ENCODE data around the gene SLF2.

Gene SLF2

GRCh38 chr10:100899171-100899570, 13.6 kb upstream of the SLF2 start:
- no peak for DNase-seq (ENCODE audit: low spot score)

DNA sequence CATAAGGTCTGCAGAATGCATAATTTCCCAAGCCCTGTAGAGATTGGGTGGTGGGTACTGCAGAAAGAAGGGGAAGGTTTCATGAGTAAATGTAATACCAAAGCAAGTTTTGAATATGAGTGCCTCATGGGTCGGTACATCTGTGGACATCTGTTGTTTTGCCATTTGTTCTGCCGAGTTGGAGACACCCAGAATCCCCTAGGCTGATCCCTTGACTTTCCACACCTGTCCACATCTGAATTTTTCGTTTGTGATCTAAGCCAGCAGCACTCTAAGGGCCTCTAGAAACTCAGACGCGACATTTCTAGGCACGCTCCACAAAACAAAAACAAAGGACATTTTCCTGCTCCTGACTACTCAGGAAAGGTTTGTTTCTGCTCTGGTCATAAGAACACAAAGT, 11.7 kb upstream of the SLF2 start:
- no peak for DNase-seq (ENCODE audit: low spot score)

DNA sequence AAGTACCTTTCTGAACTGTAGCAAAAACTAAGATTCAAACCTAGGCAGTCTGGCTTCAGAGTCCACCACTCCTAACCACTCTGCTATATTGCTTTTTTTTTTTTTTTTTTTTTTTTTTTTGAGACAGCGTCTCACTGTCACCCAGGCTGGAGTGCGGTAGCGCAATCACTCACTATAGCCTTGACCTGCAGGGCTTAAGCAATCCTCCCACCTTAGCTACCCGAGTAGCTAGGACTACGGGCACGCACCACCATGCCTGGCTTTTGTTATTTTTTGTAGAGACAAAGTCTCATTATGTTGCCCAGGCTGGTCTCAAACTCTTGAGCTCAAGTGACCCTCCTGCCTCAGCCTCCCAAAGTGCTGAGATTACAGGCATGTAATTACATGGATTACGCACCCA, 10.1 kb upstream of the SLF2 start:
- DNase-seq (ENCODE audit: low spot score) = no peak

GRCh38 chr10:100904917-100905316, 7.8 kb upstream of the SLF2 start:
- no peak for DNase-seq (ENCODE audit: low spot score)

GRCh38 chr10:100907175-100907574, 5.6 kb upstream of the SLF2 start:
- no peak for DNase-seq (ENCODE audit: low spot score)

GRCh38 chr10:100907773-100908363, 4.9 kb upstream of the SLF2 start:
- no peak for DNase-seq (ENCODE audit: low spot score)

GRCh38 chr10:100908378-100908777, 4.4 kb upstream of the SLF2 start:
- DNase-seq (ENCODE audit: low spot score) = no peak

GRCh38 chr10:100909501-100910263, 3.1 kb upstream of the SLF2 start:
- DNase-seq (ENCODE audit: low spot score) = no peak

DNA sequence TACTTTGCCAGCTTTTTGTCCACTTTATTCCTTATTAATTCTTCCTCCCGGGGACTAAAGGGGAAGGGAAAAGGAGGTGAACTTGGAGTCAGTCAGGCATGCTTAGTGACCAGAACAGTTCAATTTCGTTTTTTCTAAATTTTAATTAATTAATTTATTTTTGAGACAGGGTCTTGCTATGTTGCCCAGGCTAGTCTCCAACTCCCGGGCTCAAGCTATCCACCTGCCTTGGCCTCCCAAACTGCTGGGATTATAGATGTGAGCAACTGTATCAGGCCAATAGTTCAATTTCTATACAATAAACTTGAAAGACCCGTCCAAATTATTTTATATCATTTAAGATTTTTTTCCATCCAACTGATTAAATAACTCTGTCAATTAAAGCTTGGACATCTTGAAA, 1.3 kb upstream of the SLF2 start:
- DNase-seq (ENCODE audit: low spot score) = no peak

DNA sequence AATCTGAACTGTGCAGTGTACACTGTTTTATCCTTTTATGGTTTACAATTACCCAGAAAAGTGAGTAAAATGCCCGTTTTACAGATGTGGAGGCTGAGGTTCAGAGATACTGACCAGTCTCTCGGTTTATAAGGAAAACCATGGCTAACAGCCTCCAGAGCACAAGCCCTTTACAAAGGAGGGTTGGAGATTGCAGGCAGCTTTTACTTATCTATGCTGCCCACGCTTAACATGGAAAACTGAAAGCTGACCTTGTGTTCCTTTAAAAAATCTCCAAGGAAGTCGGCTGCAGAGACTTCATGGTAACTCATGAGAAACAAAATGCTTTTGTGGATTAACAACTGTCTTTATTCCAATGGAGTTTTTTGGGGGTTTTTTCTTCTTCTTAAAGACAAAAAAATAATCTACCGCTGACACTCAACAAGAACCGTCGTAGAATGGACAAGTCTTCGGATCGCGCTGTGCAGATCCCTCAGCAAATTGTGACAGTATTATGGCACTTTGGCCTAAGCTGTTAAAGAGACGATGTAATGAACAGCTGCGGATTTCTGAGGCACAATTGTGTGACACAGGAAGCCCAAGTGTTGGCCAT, 654 bp upstream of the SLF2 start:
- no peak for DNase-seq (ENCODE audit: low spot score)

DNA sequence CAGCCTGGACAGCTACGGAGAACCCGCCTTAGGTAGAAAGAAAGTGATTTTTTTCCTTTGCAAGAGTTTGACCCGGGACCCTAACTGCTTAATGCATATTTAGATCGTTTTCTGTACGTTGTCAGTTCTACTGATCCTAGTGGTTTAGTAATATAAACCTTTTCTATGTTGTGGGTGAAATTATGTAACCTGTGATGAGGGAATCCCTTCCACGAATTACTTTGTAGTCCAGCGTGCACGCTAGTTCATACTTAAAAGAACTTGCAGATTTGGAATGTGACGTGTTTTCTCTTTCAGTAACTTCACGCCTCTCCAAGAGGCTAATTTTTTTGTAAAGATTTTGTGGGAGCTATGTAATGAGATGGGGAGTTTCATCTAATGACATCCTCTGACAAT, 705 bp downstream of the SLF2 start:
- DNase-seq (ENCODE audit: low spot score) = no peak

GRCh38 chr10:100917071-100917470, 4.3 kb downstream of the SLF2 start:
- no peak for DNase-seq (ENCODE audit: low spot score)

- no peak for DNase-seq (ENCODE audit: low spot score)
Measured at GRCh38 chr10:100923580-100923979, 10.8 kb downstream of the SLF2 start.

DNA sequence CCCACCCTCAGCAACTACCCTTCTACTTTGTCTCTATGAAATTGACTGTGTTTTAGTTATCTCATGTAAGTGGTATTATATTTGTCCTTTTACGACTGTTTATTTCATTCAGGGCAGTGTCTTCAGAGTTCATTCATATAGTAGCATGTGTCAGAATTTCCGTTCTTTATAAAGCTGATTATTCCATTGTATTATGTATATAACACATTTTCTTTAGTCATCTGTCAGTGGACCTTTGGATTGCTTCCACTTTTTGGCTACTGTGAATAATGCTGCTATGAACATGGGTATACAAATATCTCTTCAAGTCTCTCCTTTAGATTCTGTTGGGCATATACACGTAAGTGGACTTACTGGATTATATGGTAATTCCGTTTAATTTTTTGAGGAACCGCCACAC, 14.5 kb downstream of the SLF2 start:
- DNase-seq (ENCODE audit: low spot score) = no peak

DNA sequence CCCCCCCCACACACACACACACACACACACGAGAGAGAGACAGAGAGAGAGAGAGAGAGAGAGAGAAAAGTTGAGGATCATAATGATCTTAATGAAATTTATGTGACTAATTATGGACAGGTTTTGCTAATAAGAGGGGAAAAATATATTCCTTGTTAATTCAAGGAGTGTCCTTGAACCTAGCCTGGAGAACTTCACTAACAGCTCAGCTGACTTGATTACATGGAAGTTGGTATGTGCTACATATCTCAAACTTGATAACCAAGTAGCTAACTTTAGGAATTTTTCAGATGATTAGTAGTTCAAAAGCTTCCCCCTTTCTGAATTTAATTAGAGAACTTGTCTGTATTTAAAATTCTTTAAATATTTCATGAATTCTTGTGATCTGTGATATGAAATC, 15.3 kb downstream of the SLF2 start:
- no peak for DNase-seq (ENCODE audit: low spot score)

DNA sequence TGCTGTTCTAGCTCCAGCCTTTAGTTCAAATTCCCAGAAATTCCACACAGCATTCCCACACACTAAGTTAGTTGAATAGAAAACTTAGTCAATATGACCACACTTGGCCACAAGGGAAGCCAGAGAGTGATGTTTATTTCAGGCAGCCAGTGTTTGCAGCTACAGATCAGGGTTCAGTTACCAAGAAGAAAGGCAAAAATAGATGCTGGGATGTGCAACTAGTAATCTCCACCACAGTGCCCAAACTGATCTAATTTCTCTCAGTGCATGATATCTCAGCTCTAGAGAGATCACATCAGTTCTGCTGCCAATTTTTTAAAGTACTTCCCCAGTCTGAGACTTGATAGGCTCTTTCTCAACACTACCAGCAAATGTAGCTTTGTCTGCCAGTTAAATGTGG, 17.6 kb downstream of the SLF2 start:
- no peak for DNase-seq (ENCODE audit: low spot score)

DNA sequence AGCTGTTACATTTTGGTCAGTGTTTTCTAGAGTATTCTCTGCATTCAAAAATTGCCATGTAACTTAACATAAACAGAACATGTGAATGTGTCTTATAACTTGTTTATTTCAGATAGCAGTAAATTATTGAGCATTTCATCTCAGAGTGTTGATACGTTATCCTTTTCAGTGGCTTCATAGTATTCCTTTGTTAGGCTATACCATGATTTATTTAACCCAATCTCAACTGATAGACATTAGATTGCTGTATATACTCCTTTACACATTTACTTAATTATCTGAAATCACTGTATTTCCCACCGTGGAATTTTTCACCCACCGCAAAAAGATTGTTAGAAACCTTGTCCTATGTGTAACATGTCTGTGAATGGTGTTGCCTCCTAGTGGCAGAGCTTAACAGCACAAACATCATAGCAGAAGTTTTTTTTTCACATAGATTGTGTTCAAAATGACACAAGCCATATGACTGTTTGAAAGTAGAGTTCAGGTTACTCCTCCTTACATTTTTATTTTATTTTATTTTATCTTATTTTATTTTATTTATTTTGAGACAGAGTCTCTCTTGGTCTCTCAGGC, 21.4 kb downstream of the SLF2 start:
- DNase-seq (ENCODE audit: low spot score) = no peak

DNA sequence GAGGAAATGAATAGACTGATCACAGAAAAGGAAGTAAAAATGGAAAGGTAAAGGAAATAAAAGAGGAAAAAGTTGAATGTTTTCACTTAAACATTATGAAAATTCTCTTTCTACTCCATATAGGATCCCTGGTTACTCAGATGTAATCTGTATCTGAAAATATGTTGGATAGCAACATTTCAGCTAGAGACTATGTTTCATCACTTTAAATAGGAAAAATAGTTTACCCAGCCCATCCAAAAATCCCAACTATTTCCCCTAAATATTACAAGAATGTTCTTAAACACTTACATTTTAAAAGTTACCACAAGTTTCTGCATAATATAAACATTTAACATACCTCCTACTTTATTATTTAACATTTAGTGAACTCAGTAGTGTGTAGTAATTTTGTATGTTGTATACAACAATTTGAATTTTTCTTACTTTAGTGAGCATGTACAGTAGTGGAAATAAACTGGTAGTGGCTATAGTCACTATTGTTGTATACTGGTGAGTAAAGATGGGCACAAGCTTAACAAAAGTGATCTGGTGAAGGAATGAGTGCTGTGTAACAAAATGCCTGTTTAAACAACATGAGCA, 27.1 kb downstream of the SLF2 start:
- DNase-seq (ENCODE audit: low spot score) = no peak

- DNase-seq (ENCODE audit: low spot score) = no peak
Measured at GRCh38 chr10:100942229-100942628, 29.5 kb downstream of the SLF2 start.

- no peak for DNase-seq (ENCODE audit: low spot score)
Measured at GRCh38 chr10:100943508-100943907, 30.7 kb downstream of the SLF2 start.

DNA sequence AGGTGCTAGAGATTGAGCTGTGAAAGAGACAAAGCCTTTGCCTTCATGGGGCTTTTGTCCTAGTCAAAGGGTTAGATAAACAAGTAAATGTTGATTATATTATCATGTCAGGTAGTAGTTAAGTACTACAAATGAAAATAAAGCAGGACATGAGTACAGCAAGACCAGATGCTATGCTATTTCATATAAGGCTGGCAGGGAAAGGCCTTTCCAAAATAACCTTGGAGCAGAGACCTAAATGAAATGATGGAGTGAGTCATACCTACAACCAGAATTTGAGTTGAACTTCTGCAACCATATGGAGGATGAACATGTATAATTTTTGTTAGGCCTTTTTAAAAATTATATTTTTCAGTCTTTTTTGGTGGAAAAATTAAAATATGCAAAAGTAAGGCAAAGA, 33.0 kb downstream of the SLF2 start:
- DNase-seq (ENCODE audit: low spot score) = no peak

GRCh38 chr10:100948916-100949315, 36.2 kb downstream of the SLF2 start:
- no peak for DNase-seq (ENCODE audit: low spot score)

DNA sequence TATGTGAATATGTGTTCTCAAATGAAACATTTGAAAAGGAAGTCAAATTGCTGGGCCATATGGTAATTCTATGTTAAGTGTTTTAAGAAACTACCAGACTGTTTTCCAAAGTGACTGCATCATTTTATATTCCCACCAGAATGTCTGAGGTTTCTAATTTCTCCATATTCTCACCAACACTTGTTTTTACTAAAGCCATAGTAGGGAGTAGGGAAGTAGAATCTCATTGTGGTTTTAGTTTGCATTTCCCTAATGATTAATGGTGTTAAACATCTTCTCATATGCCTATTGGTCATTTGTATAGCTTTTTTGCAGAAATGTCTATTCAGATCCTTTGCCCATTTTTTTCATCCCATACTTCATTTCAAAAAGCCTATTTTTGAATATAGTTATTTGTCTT, 47.5 kb downstream of the SLF2 start:
- no peak for DNase-seq (ENCODE audit: low spot score)

Measured in left forelimb (tissue), 1 donor.